Measurements from ENCODE around the gene NADK2. TPM values are rescaled to one million over a fixed set of nuclear protein-coding genes. Genes with fewer than 3 reads are reported as not detected.

NADK2 gene
- total and polyA plus RNA-seq, 11 donors: 10.4 to 41.8 (median 35.8) TPM

DNA sequence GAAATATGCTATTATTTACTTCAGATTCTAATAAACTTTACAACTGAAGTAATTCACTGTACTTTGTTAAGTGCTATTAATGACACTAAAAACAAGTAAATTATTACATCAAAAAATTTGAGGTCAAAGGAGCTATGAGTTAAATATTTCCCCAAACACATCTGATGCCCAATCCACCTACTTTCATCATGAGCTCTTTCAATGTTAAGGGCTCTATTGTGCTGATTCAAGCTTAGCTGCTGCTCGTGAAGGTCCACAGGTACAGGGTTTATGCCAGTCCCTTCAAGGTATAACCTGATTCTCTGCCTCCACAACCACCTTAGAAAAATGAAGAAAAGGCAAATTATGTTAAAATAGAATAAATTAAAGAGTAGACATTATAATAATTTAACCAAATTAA lies 24.2 kb downstream of the NADK2 start:
- no peaks in the 10 kb centered on the region for H3K9me3 ChIP-seq
- intact Hi-C loops (cut with DNase I): no loop called here
- no peaks in the 10 kb centered on the region for H3K27me3 ChIP-seq
- H3K27ac ChIP-seq: no peak overlapping the region
- TF ChIP-seq, protein P1, sequence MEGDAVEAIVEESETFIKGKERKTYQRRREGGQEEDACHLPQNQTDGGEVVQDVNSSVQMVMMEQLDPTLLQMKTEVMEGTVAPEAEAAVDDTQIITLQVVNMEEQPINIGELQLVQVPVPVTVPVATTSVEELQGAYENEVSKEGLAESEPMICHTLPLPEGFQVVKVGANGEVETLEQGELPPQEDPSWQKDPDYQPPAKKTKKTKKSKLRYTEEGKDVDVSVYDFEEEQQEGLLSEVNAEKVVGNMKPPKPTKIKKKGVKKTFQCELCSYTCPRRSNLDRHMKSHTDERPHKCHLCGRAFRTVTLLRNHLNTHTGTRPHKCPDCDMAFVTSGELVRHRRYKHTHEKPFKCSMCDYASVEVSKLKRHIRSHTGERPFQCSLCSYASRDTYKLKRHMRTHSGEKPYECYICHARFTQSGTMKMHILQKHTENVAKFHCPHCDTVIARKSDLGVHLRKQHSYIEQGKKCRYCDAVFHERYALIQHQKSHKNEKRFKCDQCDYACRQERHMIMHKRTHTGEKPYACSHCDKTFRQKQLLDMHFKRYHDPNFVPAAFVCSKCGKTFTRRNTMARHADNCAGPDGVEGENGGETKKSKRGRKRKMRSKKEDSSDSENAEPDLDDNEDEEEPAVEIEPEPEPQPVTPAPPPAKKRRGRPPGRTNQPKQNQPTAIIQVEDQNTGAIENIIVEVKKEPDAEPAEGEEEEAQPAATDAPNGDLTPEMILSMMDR (IDR thresholded peaks at IDR 0.05): no peak
- no peak for TF ChIP-seq POLR2A (IDR thresholded peaks at IDR 0.05)
- H3K36me3 ChIP-seq: peaks cover 0 to 100% (median 75%) of the 10 kb centered on the region in 9 donors
- no peaks in the 10 kb centered on the region for H3K4me1 ChIP-seq
- no peak overlapping the region for H3K4me3 ChIP-seq
- 84 to 95% (median 91%) methylated on average over 1 of the region's 1 CpG for WGBS, 4 donors
- ATAC-seq (no peak), DNase-seq (no peak)

DNA sequence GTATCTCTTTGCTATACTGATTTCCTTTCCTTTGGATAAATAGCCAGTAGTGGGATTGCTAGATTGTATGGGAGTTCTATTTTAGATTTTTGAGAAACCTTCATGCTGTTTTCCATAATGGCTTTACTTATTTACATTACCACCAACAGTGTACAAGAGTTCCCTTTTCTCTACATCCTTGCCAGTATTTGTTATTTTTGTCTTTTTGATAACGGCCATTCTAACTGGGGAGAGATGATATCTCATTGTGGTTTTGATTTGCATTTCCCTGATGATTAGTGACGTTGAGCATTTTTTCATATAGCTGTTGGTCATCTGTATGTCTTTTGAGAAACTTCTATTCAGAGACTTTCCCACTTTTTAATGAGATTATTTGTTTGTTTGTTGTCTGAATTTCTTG lies 25.8 kb downstream of the NADK2 start:
- intact Hi-C loops (cut with DNase I): no loop called here
- 47 to 60% (median 52%) methylated on average over 2 of the region's 2 CpGs for WGBS, 4 donors

DNA sequence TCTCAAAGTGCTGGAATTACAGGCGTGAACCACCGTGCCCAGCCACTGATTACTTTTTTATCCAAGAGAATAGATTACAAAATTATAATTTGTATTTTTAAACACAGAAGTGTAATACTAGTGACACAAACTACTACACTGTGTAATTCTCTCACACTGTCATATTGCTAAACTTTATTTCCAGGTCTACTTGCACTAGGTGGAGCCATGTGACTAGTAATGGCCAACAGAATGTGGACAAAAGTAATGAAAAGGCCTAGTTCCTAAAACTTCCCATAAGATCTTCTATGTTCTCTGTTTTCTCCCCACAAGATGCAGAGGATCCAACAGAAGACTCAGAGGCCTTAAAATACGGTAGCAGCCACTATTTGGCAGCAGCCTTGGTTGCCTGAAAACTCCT lies 27.3 kb downstream of the NADK2 start:
- 81 to 88% (median 88%) methylated on average over 3 of the region's 3 CpGs for WGBS, 4 donors
- TF ChIP-seq POLR2A (IDR thresholded peaks at IDR 0.05): no peak
- TF ChIP-seq, protein P1 (IDR thresholded peaks at IDR 0.05): peak in 4 of 12 donors; percentile 6 to 26 (median 20)
- Histone ChIP-seq H3K36me3 (peaks cover 0 to 100% (median 78%) of the 10 kb centered on the region in 9 donors), H3K27ac (no peak overlapping the region), H3K4me3 (no peak overlapping the region), H3K27me3 (no peaks in the 10 kb centered on the region), H3K4me1 (no peaks in the 10 kb centered on the region), H3K9me3 (no peaks in the 10 kb centered on the region)
- intact Hi-C loops (cut with DNase I): no loop called here
- no peak for ATAC-seq
- no peak for DNase-seq

More for the DNA sequence above, 25.8 kb downstream of the NADK2 start:
- DNase-seq: no peak
- no peaks in the 10 kb centered on the region for H3K27me3 ChIP-seq
- peaks cover 0 to 100% (median 78%) of the 10 kb centered on the region in 9 donors for H3K36me3 ChIP-seq
- H3K4me3 ChIP-seq: no peak overlapping the region
- no peak overlapping the region for H3K27ac ChIP-seq
- no peaks in the 10 kb centered on the region for H3K9me3 ChIP-seq
- H3K4me1 ChIP-seq: no peaks in the 10 kb centered on the region
- no peak for ATAC-seq
- TF ChIP-seq POLR2A (IDR thresholded peaks at IDR 0.05): no peak
- TF ChIP-seq, protein P1 (IDR thresholded peaks at IDR 0.05): no peak

DNA sequence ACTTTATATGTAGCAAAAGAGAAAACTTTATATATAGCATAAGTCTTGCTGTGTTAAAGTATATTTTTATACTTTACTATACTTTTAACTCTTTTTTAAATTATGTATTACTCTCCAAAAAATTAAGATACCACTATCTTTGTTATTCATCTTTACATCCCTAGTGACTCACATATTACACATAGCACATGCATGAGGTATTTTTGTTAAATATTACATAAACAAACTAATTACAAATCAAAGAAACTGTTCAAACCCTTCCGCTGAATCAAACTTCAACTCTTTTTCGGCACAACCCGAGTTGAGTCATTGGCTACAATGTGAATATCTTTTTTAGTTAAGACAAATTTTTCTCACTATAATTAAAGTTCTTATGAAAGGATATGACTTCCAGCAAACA lies 32.1 kb downstream of the NADK2 start:
- intact Hi-C loops (cut with DNase I): no loop called here
- Histone ChIP-seq H3K27me3 (no peaks in the 10 kb centered on the region), H3K27ac (no peak overlapping the region), H3K4me1 (no peaks in the 10 kb centered on the region), H3K36me3 (peaks cover 0 to 94% (median 47%) of the 10 kb centered on the region in 9 donors), H3K4me3 (no peak overlapping the region), H3K9me3 (no peaks in the 10 kb centered on the region)
- ATAC-seq (no peak), DNase-seq (no peak)
- WGBS, 4 donors: 92 to 96% (median 93%) methylated on average over 3 of the region's 3 CpGs
- TF ChIP-seq, protein P1 (IDR thresholded peaks at IDR 0.05): no peak
- no peak for TF ChIP-seq POLR2A (IDR thresholded peaks at IDR 0.05)

Data from heart left ventricle (tissue), 16 donors.